ENCODE measurements around the gene NCOA6.

NCOA6 gene

DNA sequence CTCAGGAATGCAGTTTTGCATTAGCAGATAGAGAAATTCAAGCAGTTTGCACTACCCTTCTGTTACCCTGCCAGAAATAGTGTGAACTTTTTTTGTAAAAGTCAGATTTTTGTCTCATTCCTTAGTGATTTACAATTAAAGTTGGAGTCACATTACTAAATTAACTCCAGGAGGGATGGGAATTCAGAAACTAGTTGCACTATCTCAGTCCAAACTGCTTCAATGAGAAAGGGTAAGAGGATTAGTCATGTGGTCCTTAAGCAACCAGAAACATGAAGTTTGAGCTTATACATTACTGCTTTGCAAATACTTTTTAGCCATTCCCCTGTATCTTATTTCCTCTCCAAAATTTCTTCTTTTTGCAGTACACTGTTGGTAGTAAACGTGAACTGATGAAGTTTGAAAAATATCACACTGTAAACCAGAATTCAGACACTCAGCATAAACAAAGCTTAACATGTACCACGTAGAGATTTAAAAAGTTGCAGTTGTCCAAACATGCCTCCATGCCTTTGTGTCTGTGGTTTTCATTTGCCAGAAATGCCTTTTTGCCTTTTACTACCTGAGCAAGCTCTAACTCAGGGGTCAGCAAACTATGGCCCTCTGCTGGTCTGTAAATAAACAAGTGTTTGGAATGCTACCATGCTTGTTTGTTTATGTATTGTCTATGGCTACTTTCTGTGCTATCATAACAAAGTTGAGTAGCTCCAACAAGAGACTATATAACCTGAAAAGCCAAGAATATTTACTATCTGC, 71.6 kb downstream of the NCOA6 start:
- in situ Hi-C loops (cut with MboI; ENCODE audit: low sequenced_read_pairs, unreplicated experiment), result no loop called here
- no peak for DNase-seq (ENCODE audit: low spot score)
- TF ChIP-seq, protein P1, sequence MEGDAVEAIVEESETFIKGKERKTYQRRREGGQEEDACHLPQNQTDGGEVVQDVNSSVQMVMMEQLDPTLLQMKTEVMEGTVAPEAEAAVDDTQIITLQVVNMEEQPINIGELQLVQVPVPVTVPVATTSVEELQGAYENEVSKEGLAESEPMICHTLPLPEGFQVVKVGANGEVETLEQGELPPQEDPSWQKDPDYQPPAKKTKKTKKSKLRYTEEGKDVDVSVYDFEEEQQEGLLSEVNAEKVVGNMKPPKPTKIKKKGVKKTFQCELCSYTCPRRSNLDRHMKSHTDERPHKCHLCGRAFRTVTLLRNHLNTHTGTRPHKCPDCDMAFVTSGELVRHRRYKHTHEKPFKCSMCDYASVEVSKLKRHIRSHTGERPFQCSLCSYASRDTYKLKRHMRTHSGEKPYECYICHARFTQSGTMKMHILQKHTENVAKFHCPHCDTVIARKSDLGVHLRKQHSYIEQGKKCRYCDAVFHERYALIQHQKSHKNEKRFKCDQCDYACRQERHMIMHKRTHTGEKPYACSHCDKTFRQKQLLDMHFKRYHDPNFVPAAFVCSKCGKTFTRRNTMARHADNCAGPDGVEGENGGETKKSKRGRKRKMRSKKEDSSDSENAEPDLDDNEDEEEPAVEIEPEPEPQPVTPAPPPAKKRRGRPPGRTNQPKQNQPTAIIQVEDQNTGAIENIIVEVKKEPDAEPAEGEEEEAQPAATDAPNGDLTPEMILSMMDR (IDR thresholded peaks at IDR 0.05; ENCODE audit: borderline replicate concordance, control extremely low read depth, extremely low read depth, insufficient read depth, missing control alignments), result no peak

DNA sequence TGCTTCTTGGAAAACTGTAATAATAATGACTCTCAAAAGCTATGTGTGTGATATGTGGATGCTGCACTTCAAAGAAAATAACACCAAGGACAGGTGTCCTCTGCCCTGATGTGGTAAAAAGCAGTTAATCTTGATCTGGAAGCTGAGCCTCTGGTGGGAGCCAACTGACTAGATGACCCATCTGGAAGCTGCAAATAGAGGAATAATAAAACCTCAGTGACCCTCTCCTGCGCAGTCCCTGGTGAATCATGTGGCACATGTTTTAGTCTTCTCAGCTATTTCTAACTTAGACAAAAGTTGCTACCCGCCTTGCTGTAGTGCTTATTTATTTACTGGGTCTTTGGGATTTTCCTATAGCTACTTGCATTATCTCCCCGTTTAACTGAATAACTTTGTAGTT, 74.0 kb downstream of the NCOA6 start:
- in situ Hi-C loops (cut with MboI; ENCODE audit: low sequenced_read_pairs, unreplicated experiment), result no loop called here
- no peak for DNase-seq (ENCODE audit: low spot score)
- TF ChIP-seq, protein P1 (IDR thresholded peaks at IDR 0.05; ENCODE audit: borderline replicate concordance, control extremely low read depth, extremely low read depth, insufficient read depth, missing control alignments), result no peak

DNA sequence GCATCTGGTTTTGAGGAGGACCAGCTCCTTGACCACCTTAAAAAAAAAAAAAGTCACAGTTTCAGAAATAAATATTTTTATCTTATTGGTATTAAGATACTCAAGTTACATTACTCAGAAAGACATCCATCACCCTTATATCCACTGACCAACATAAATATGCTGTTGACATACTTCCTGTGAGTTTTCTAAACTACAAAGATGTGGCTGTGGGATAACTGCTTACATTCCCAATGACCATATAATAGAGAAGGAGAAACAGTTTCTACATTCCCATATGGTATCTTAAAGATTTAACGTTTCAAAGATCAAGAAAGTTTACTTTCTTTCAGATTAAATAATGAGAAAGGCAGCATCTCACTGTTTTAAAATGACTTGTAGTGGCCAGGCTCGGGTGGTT, 75.0 kb downstream of the NCOA6 start:
- TF ChIP-seq, protein P1 (IDR thresholded peaks at IDR 0.05; ENCODE audit: borderline replicate concordance, control extremely low read depth, extremely low read depth, insufficient read depth, missing control alignments), result no peak
- in situ Hi-C loops (cut with MboI; ENCODE audit: low sequenced_read_pairs, unreplicated experiment), result no loop called here

DNA sequence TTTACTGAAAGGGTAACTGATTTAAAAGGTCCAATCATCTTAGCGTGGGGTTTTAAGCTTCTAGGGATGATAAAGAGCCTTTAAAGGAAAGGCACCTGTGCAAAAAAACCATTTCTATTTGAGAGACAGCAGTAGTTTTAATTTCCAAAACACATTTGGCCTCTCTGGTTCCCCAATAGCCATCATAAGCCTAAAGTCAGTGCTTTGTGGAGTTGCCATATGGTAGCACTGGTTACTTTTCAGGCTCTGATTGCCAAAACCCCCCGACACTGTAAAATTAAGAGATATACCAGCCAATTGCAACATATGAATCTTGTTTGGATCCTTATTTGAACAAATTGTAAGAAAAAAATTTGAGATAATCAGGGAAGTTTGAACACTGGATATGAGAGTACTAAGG, 76.7 kb downstream of the NCOA6 start:
- no peak for DNase-seq (ENCODE audit: low spot score)
- TF ChIP-seq, protein P1 (IDR thresholded peaks at IDR 0.05; ENCODE audit: borderline replicate concordance, control extremely low read depth, extremely low read depth, insufficient read depth, missing control alignments), result no peak
- in situ Hi-C loops (cut with MboI; ENCODE audit: low sequenced_read_pairs, unreplicated experiment), result no loop called here

More for the DNA sequence above, 75.0 kb downstream of the NCOA6 start:
- no peak for DNase-seq (ENCODE audit: low spot score)

DNA sequence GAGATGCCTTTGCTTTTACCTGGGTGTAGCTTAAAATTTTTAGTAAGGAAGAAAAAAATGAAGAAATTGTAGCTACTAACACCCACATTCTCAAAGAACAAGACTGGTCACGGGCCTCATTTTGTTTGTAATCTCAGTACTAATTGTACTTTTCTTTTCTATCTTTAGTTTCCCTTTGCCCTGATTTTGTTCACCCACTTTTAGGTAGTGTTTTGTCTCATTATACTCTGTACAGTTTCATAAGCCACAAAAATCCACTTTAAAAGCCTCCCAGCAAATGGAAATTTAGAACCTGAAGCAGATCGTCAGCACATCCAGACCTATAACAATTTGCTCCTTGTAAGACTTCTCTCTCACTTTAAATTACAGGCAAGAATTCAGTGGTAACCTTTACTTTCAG, 78.0 kb downstream of the NCOA6 start:
- TF ChIP-seq, protein P1 (IDR thresholded peaks at IDR 0.05; ENCODE audit: borderline replicate concordance, control extremely low read depth, extremely low read depth, insufficient read depth, missing control alignments), result no peak
- in situ Hi-C loops (cut with MboI; ENCODE audit: low sequenced_read_pairs, unreplicated experiment), result no loop called here
- peak; percentile 43 for DNase-seq (ENCODE audit: low spot score)

DNA sequence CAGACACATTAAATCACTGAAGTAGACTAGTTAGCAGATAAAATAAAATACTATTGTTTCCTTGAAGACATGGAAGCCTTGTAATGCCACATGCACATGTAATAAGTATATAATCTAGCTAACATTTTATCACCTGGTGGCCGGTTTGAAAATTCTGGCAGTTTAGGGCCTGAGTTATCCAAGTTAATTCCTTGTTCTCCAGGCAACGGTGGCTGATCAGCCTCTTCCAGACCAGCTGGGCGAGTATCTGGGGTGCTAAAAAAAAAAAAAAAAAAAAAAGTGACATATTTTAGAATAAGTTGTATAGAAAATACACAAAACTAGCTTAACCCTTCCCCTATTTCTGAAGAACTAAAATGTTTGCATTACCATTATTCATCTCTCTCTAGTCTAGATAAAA, 78.8 kb downstream of the NCOA6 start:
- TF ChIP-seq, protein P1 (IDR thresholded peaks at IDR 0.05; ENCODE audit: borderline replicate concordance, control extremely low read depth, extremely low read depth, insufficient read depth, missing control alignments), result no peak
- DNase-seq (ENCODE audit: low spot score), result no peak
- in situ Hi-C loops (cut with MboI; ENCODE audit: low sequenced_read_pairs, unreplicated experiment), result no loop called here
